ENCODE results near the gene DDB1.

Gene DDB1

GRCh38 chr11:61342207-61342803, 9.4 kb upstream of the DDB1 start:
- peaks cover 2% of the 10 kb centered on the region for H3K4me1 ChIP-seq (ENCODE audit: control insufficient read depth, insufficient read depth, low read depth, low read length)
- H2BK120ac ChIP-seq (ENCODE audit: low read depth, low read length): no peak overlapping the region
- no peak for DNase-seq
- H3K4ac ChIP-seq (ENCODE audit: low read depth in 1 of 2, low read length in 2 of 2): no peak overlapping the region
- WGBS: 93% methylated on average over 20 of the region's 20 CpGs
- no peak overlapping the region for H2BK5ac ChIP-seq (ENCODE audit: low read depth, low read length, poor library complexity, severe bottlenecking)
- H2BK15ac ChIP-seq (ENCODE audit: low read depth, poor library complexity, severe bottlenecking): no peak overlapping the region
- no peak overlapping the region for H4K91ac ChIP-seq (ENCODE audit: low read length)
- no peaks in the 10 kb centered on the region for H3K9me3 ChIP-seq (ENCODE audit: control insufficient read depth, low read length)
- no peak overlapping the region for H3K27ac ChIP-seq (ENCODE audit: low read length, poor library complexity, severe bottlenecking)
- H3K23ac ChIP-seq (ENCODE audit: low read length in 2 of 2): no peak overlapping the region
- no peak overlapping the region for H3K4me2 ChIP-seq (ENCODE audit: low read length, poor library complexity, severe bottlenecking)
- no peak overlapping the region for H3K9ac ChIP-seq (ENCODE audit: low read length)
- H2BK12ac ChIP-seq (ENCODE audit: low read length in 2 of 2): no peak overlapping the region
- H4K8ac ChIP-seq (ENCODE audit: low read length): no peak overlapping the region
- no peaks in the 10 kb centered on the region for H3K79me1 ChIP-seq (replicated peaks; ENCODE audit: low read length, poor library complexity, severe bottlenecking)
- no peaks in the 10 kb centered on the region for H3K27me3 ChIP-seq (ENCODE audit: control insufficient read depth in 1 of 2, insufficient read depth in 1 of 2, low read length in 2 of 2)
- H3K14ac ChIP-seq (ENCODE audit: low read length in 2 of 2): no peak overlapping the region
- peaks cover 47 to 74% of the 10 kb centered on the region in 2 experiments for H3K36me3 ChIP-seq (ENCODE audit: control insufficient read depth in 1 of 2, insufficient read depth in 2 of 2, low read depth in 1 of 2, low read length in 2 of 2)
- no peak overlapping the region for H2AFZ ChIP-seq (ENCODE audit: low read depth, low read length)
- no peak overlapping the region for H2AK5ac ChIP-seq (ENCODE audit: low read length, severe bottlenecking)
- H3K4me3 ChIP-seq (ENCODE audit: insufficient read depth in 1 of 2, low read depth in 1 of 2, low read length in 2 of 2): no peak overlapping the region
- no peak overlapping the region for H3K18ac ChIP-seq (ENCODE audit: low read depth in 1 of 2, low read length in 2 of 2)

- H3K14ac ChIP-seq (ENCODE audit: low read length in 2 of 2): no peak overlapping the region
- H2BK12ac ChIP-seq (ENCODE audit: low read length in 2 of 2): no peak overlapping the region
- H3K79me1 ChIP-seq (replicated peaks; ENCODE audit: low read length, poor library complexity, severe bottlenecking): no peaks in the 10 kb centered on the region
- H3K27ac ChIP-seq (ENCODE audit: low read length, poor library complexity, severe bottlenecking): no peak overlapping the region
- no peak overlapping the region for H2AFZ ChIP-seq (ENCODE audit: low read depth, low read length)
- no peak overlapping the region for H2BK120ac ChIP-seq (ENCODE audit: low read depth, low read length)
- no peak for DNase-seq
- no peak overlapping the region for H4K8ac ChIP-seq (ENCODE audit: low read length)
- 87% methylated on average over 4 of the region's 4 CpGs for WGBS
- H4K91ac ChIP-seq (ENCODE audit: low read length): no peak overlapping the region
- no peak overlapping the region for H2BK5ac ChIP-seq (ENCODE audit: low read depth, low read length, poor library complexity, severe bottlenecking)
- H3K18ac ChIP-seq (ENCODE audit: low read depth in 1 of 2, low read length in 2 of 2): no peak overlapping the region
- no peaks in the 10 kb centered on the region for H3K27me3 ChIP-seq (ENCODE audit: control insufficient read depth in 1 of 2, insufficient read depth in 1 of 2, low read length in 2 of 2)
- no peak overlapping the region for H3K23ac ChIP-seq (ENCODE audit: low read length in 2 of 2)
- no peak overlapping the region for H3K9ac ChIP-seq (ENCODE audit: low read length)
- no peak overlapping the region for H3K4me3 ChIP-seq (ENCODE audit: insufficient read depth in 1 of 2, low read depth in 1 of 2, low read length in 2 of 2)
- H2BK15ac ChIP-seq (ENCODE audit: low read depth, poor library complexity, severe bottlenecking): no peak overlapping the region
- peaks cover 45 to 73% of the 10 kb centered on the region in 2 experiments for H3K36me3 ChIP-seq (ENCODE audit: control insufficient read depth in 1 of 2, insufficient read depth in 2 of 2, low read depth in 1 of 2, low read length in 2 of 2)
- peaks cover 4% of the 10 kb centered on the region for H3K4me1 ChIP-seq (ENCODE audit: control insufficient read depth, insufficient read depth, low read depth, low read length)
- H3K9me3 ChIP-seq (ENCODE audit: control insufficient read depth, low read length): no peaks in the 10 kb centered on the region
- H3K4me2 ChIP-seq (ENCODE audit: low read length, poor library complexity, severe bottlenecking): no peak overlapping the region
- H2AK5ac ChIP-seq (ENCODE audit: low read length, severe bottlenecking): no peak overlapping the region
- no peak overlapping the region for H3K4ac ChIP-seq (ENCODE audit: low read depth in 1 of 2, low read length in 2 of 2)
Measured at GRCh38 chr11:61341706-61342105, 8.8 kb upstream of the DDB1 start.

GRCh38 chr11:61340979-61341378, 8.1 kb upstream of the DDB1 start:
- Histone ChIP-seq H3K14ac (ENCODE audit: low read length in 2 of 2) (no peak overlapping the region), H4K8ac (ENCODE audit: low read length) (no peak overlapping the region), H3K23ac (ENCODE audit: low read length in 2 of 2) (no peak overlapping the region), H3K4me2 (ENCODE audit: low read length, poor library complexity, severe bottlenecking) (no peak overlapping the region), H2AFZ (ENCODE audit: low read depth, low read length) (no peak overlapping the region), H2BK15ac (ENCODE audit: low read depth, poor library complexity, severe bottlenecking) (no peak overlapping the region), H3K4me1 (ENCODE audit: control insufficient read depth, insufficient read depth, low read depth, low read length) (peaks cover 5% of the 10 kb centered on the region), H3K27me3 (ENCODE audit: control insufficient read depth in 1 of 2, insufficient read depth in 1 of 2, low read length in 2 of 2) (no peaks in the 10 kb centered on the region), H3K18ac (ENCODE audit: low read depth in 1 of 2, low read length in 2 of 2) (no peak overlapping the region), H3K9ac (ENCODE audit: low read length) (no peak overlapping the region), H3K4ac (ENCODE audit: low read depth in 1 of 2, low read length in 2 of 2) (no peak overlapping the region), H3K36me3 (ENCODE audit: control insufficient read depth in 1 of 2, insufficient read depth in 2 of 2, low read depth in 1 of 2, low read length in 2 of 2) (peaks cover 38 to 67% of the 10 kb centered on the region in 2 experiments), H3K9me3 (ENCODE audit: control insufficient read depth, low read length) (no peaks in the 10 kb centered on the region), H2AK5ac (ENCODE audit: low read length, severe bottlenecking) (no peak overlapping the region), H3K27ac (ENCODE audit: low read length, poor library complexity, severe bottlenecking) (no peak overlapping the region), H3K4me3 (ENCODE audit: insufficient read depth in 1 of 2, low read depth in 1 of 2, low read length in 2 of 2) (no peak overlapping the region), H2BK120ac (ENCODE audit: low read depth, low read length) (no peak overlapping the region), H2BK12ac (ENCODE audit: low read length in 2 of 2) (no peak overlapping the region), H2BK5ac (ENCODE audit: low read depth, low read length, poor library complexity, severe bottlenecking) (no peak overlapping the region), H4K91ac (ENCODE audit: low read length) (no peak overlapping the region), H3K79me1 (replicated peaks; ENCODE audit: low read length, poor library complexity, severe bottlenecking) (no peaks in the 10 kb centered on the region)
- DNase-seq: no peak
- 100% methylated on average over 1 of the region's 2 CpGs for WGBS

- Histone ChIP-seq H2BK120ac (ENCODE audit: low read depth, low read length) (no peak overlapping the region), H2BK5ac (ENCODE audit: low read depth, low read length, poor library complexity, severe bottlenecking) (no peak overlapping the region), H4K91ac (ENCODE audit: low read length) (no peak overlapping the region), H3K4ac (ENCODE audit: low read depth in 1 of 2, low read length in 2 of 2) (no peak overlapping the region), H4K8ac (ENCODE audit: low read length) (no peak overlapping the region), H3K4me1 (ENCODE audit: control insufficient read depth, insufficient read depth, low read depth, low read length) (peaks cover 9% of the 10 kb centered on the region), H3K14ac (ENCODE audit: low read length in 2 of 2) (no peak overlapping the region), H2BK15ac (ENCODE audit: low read depth, poor library complexity, severe bottlenecking) (no peak overlapping the region), H2AFZ (ENCODE audit: low read depth, low read length) (no peak overlapping the region), H3K27me3 (ENCODE audit: control insufficient read depth in 1 of 2, insufficient read depth in 1 of 2, low read length in 2 of 2) (no peaks in the 10 kb centered on the region), H3K9me3 (ENCODE audit: control insufficient read depth, low read length) (no peaks in the 10 kb centered on the region), H2BK12ac (ENCODE audit: low read length in 2 of 2) (no peak overlapping the region), H3K79me1 (replicated peaks; ENCODE audit: low read length, poor library complexity, severe bottlenecking) (peaks cover 2% of the 10 kb centered on the region), H2AK5ac (ENCODE audit: low read length, severe bottlenecking) (no peak overlapping the region), H3K27ac (ENCODE audit: low read length, poor library complexity, severe bottlenecking) (no peak overlapping the region), H3K4me2 (ENCODE audit: low read length, poor library complexity, severe bottlenecking) (no peak overlapping the region), H3K18ac (ENCODE audit: low read depth in 1 of 2, low read length in 2 of 2) (no peak overlapping the region), H3K23ac (ENCODE audit: low read length in 2 of 2) (no peak overlapping the region), H3K36me3 (ENCODE audit: control insufficient read depth in 1 of 2, insufficient read depth in 2 of 2, low read depth in 1 of 2, low read length in 2 of 2) (peaks cover 32 to 53% of the 10 kb centered on the region in 2 experiments), H3K4me3 (ENCODE audit: insufficient read depth in 1 of 2, low read depth in 1 of 2, low read length in 2 of 2) (no peak overlapping the region), H3K9ac (ENCODE audit: low read length) (no peak overlapping the region)
- DNase-seq: no peak
- WGBS: 85% methylated on average over 4 of the region's 4 CpGs
Measured at GRCh38 chr11:61339490-61339878, 6.6 kb upstream of the DDB1 start.
